Neural crest cell (in vitro differentiated cells): ENCODE results near the gene PRKCD. TPM values are rescaled to one million over a fixed set of nuclear protein-coding genes. Genes with fewer than 3 reads are reported as not detected.

Experiments used
- DNase-seq: peaks from one replicate; pipeline ENCODE4 v3.0.0; 2021; ENCODE audit warnings: low read depth, mixed read lengths, low spot score
- H3K27ac Mint-ChIP-seq: one replicate; pipeline ENCODE4 v1.8.0; 2021; ENCODE audit warnings: mild to moderate bottlenecking, mixed read lengths; ENCODE audit not compliant: unreplicated experiment
- H3K27me3 Mint-ChIP-seq: 2 replicates; pipeline ENCODE4 v1.8.0; 2021; ENCODE audit warnings: low read depth, mild to moderate bottlenecking, mixed read lengths
- H3K36me3 Mint-ChIP-seq: 2 replicates; pipeline ENCODE4 v1.8.0; 2021; ENCODE audit warnings: low read depth, mild to moderate bottlenecking, mixed read lengths
- H3K4me1 Mint-ChIP-seq: 2 replicates; pipeline ENCODE4 v1.8.0; 2021; ENCODE audit warnings: mixed read lengths
- H3K4me3 Mint-ChIP-seq: one replicate; pipeline ENCODE4 v1.8.0; 2021; ENCODE audit warnings: mild to moderate bottlenecking, mixed read lengths
- H3K9me3 Mint-ChIP-seq: 2 replicates; pipeline ENCODE4 v1.8.0; 2021; ENCODE audit warnings: mixed read lengths
- total RNA-seq: library from RNA; stranded (reverse); gene quantifications from 2 replicates; pipeline ENCODE4 v1.2.1, GENCODE V29; 2021
- TF ChIP-seq, protein P1 (sequence below): fragments of 200-600 bp; sonication (generic); conservative IDR thresholded peaks from 2 replicates; pipeline ENCODE4 v1.5.0; 2021; ENCODE audit warnings: antibody characterized with exemption, mild to moderate bottlenecking

PRKCD gene
- total RNA-seq, 1 donor from 2014 or later, result 10.8 TPM

DNA sequence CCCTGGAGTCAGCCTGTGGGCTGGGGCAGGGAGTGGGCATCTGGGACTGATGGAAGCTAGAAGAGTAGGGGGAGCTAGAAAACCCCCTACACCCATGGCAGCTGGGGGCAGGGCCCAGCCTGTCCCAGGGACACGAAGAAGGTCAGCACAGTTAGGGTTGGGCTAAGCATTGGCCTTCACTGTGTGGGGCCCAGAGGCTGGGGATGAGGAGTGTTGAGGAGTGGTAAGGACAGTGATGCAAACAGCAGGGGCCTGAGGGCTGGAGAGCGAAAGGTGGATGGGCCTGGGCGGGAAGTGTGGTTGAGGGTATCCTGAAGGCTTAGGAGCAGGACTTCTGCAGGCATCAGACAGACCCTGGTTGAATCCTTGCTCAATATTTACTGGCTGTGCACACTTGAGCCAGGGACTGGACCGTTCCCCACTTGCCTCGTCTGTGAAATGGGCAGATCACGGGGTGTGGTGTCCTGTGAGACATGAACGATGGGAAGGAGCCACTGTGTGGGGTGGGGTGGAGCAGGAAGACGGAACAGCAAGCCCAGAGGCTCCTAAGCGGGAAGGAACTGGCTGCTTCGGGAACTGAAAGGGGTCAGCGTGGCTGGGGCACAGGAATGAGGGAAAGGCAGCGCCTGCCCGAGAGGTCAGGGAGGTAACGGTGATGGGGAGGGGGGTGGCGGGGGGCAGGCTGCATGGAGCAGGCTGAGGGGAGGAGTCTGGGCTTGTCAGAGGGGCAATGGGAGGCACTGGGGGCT lies 7.3 kb downstream of the PRKCD start:
- Mint-ChIP-seq H3K4me3 (no peak overlapping the region), H3K4me1 (peaks cover 50% of the 10 kb centered on the region), H3K27ac (peak overlapping the region; percentile 32), H3K9me3 (no peaks in the 10 kb centered on the region), H3K36me3 (no peaks in the 10 kb centered on the region), H3K27me3 (no peaks in the 10 kb centered on the region)
- no peak for DNase-seq
- TF ChIP-seq, protein P1, sequence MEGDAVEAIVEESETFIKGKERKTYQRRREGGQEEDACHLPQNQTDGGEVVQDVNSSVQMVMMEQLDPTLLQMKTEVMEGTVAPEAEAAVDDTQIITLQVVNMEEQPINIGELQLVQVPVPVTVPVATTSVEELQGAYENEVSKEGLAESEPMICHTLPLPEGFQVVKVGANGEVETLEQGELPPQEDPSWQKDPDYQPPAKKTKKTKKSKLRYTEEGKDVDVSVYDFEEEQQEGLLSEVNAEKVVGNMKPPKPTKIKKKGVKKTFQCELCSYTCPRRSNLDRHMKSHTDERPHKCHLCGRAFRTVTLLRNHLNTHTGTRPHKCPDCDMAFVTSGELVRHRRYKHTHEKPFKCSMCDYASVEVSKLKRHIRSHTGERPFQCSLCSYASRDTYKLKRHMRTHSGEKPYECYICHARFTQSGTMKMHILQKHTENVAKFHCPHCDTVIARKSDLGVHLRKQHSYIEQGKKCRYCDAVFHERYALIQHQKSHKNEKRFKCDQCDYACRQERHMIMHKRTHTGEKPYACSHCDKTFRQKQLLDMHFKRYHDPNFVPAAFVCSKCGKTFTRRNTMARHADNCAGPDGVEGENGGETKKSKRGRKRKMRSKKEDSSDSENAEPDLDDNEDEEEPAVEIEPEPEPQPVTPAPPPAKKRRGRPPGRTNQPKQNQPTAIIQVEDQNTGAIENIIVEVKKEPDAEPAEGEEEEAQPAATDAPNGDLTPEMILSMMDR, result no peak

GRCh38 chr3:53169045-53169831 lies 8.2 kb downstream of the PRKCD start:
- TF ChIP-seq, protein P1, result no peak
- Mint-ChIP-seq H3K4me1 (peaks cover 45% of the 10 kb centered on the region), H3K27ac (peak overlapping the region; percentile 75), H3K36me3 (no peaks in the 10 kb centered on the region), H3K4me3 (peak overlapping the region; percentile 65), H3K27me3 (no peaks in the 10 kb centered on the region), H3K9me3 (no peaks in the 10 kb centered on the region)
- DNase-seq, result no peak

GRCh38 chr3:53169832-53170324 lies 8.9 kb downstream of the PRKCD start:
- peaks cover 45% of the 10 kb centered on the region for H3K4me1 Mint-ChIP-seq
- no peaks in the 10 kb centered on the region for H3K36me3 Mint-ChIP-seq
- no peaks in the 10 kb centered on the region for H3K27me3 Mint-ChIP-seq
- TF ChIP-seq, protein P1, result no peak
- DNase-seq, result no peak
- no peaks in the 10 kb centered on the region for H3K9me3 Mint-ChIP-seq
- no peak overlapping the region for H3K4me3 Mint-ChIP-seq
- H3K27ac Mint-ChIP-seq, result peak overlapping the region; percentile 27

DNA sequence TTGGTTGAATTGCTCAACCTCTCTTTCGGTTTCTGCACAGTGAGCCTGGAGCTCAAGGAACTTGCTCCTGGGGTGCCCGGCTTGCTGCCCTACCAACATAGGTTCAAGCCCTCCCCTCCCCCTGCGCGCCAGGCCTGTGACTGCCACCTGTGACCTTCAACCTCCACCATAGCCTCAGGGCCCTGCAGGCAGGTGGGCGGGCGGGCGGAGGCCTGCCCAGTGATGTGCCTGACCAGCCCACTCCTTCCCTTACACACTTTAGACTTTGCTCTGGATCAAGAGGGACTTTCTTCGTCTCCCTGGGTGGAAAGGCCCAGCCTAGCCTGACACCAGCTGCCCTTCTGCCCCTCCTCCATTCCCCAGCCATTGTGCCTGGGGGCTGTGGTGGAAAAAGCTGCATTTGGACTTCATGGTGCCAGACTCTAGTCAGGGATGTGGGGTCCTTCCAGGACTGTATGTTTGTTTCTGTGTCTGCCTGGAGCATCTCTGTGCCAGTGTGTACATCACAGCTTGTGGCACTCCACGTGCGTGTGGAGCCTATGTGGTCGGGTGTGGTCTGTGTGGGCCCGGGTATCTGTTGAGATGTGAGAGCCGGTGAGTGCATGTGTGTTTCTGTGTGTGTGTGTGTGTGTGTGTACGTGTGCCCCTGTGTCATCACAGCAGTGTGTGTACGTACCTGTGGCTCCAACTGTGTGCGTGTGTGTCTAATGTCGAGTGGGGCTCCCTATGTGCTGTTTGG lies 9.5 kb downstream of the PRKCD start:
- DNase-seq, result no peak
- Mint-ChIP-seq H3K4me3 (peak overlapping the region; percentile 32), H3K27me3 (no peaks in the 10 kb centered on the region), H3K4me1 (peaks cover 45% of the 10 kb centered on the region), H3K9me3 (no peaks in the 10 kb centered on the region), H3K36me3 (no peaks in the 10 kb centered on the region), H3K27ac (peak overlapping the region; percentile 76)
- TF ChIP-seq, protein P1, result no peak

DNA sequence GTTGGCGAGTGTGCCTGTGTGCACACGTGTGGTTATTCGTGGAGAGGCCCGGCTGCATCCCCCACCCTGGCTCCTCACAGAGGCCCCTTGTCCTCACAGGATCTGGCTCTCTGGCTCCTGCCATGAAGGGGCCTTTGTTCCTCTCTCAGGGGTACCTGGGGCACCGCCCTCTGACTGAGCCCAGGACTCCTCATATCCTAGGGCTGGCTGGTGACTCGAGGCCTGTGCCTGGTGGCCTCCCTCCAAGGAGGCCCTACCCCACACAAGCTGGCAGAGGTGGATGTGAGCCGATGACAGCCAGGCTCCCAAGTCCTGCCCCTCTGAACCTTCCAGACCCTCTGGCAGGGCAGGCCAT lies 10.0 kb downstream of the PRKCD start:
- Mint-ChIP-seq H3K9me3 (no peaks in the 10 kb centered on the region), H3K27me3 (no peaks in the 10 kb centered on the region), H3K27ac (peak overlapping the region; percentile 85), H3K36me3 (no peaks in the 10 kb centered on the region), H3K4me3 (peak overlapping the region; percentile 32), H3K4me1 (peaks cover 45% of the 10 kb centered on the region)
- peak; percentile 24 for DNase-seq
- TF ChIP-seq, protein P1, result no peak
